Spleen (tissue), 7 donors: ENCODE results near the gene MSI2.

Source experiments
- CTCF ChIP-seq, 11 experiments: fragments of 200-600 bp in 7 of 11; fragments of 450-650 bp in 4 of 11; sonication (generic) in 4 of 11; IDR thresholded peaks in 8 of 11; conservative IDR thresholded peaks in 3 of 11; 1 replicate in 7 of 11; 2 replicates in 4 of 11; pipeline versions ENCODE4 v1.4.0 to v1.8.0; 2016 to 2021; ENCODE audit warnings: antibody characterized with exemption in 11 of 11, inconsistent platforms in 4 of 11, mild to moderate bottlenecking in 1 of 11
- POLR2A ChIP-seq, 3 donors: fragments of 450-650 bp; IDR thresholded peaks; one replicate each; pipeline ENCODE4 v1.5.1; 2017; ENCODE audit warnings: antibody characterized with exemption in 3 of 3, mild to moderate bottlenecking in 1 of 3
- donor health status: DM: no; HTN: no; CAD: no; lungs with moderate emphysema.
- donor health status: DM: no; HTN: no; CAD: no.
- donor health status: DM: no; HTN: no; CAD: no.

GRCh38 chr17:57718878-57719277 lies 462.6 kb downstream of the MSI2 start:
- TF ChIP-seq POLR2A (IDR thresholded peaks at IDR 0.05) (no peak), CTCF (IDR thresholded peaks at IDR 0.05 in 8 of 11, conservative IDR thresholded peaks at IDR 0.05 in 3 of 11) (no peak)
